Lung (tissue), 12 donors: ENCODE data around the gene RARA. TPM values are rescaled to one million over a fixed set of nuclear protein-coding genes. Genes with fewer than 3 reads are reported as not detected.
"Not testable (repeated sequence)": the region's sequence is repeated elsewhere in the genome, so short reads cannot be mapped to it uniquely, and the experiment has no call there.

Experiments
- ATAC-seq: fragments of 200-7000 bp; cut with Tn5 transposase; one replicate; pipeline ENCODE4 v1.9.1; 2020; ENCODE audit warnings: moderate number of reproducible peaks; ENCODE audit not compliant: insufficient read depth, low FRiP score
- DNase-seq, 3 donors: peaks; one replicate each; pipeline ENCODE4 v3.0.0-alpha.2; 2013 to 2017
- H3K27ac ChIP-seq, 2 donors: one replicate each; pipeline ENCODE4 v1.5.1; 2013; ENCODE audit warnings: mild to moderate bottlenecking in 2 of 2, moderate library complexity in 2 of 2, control low read depth in 1 of 2, inconsistent platforms in 1 of 2, low read depth in 1 of 2, low read length in 1 of 2
- H3K27me3 ChIP-seq, 3 donors: one replicate each; pipeline ENCODE4 v1.5.1; 2013; ENCODE audit warnings: low read length in 2 of 3; ENCODE audit not compliant: control insufficient read depth in 3 of 3, insufficient read depth in 3 of 3
- H3K36me3 ChIP-seq, 4 donors: one replicate each; pipeline ENCODE4 v1.5.1; 2013; ENCODE audit warnings: low read length in 4 of 4, mild to moderate bottlenecking in 1 of 4, moderate library complexity in 1 of 4; ENCODE audit not compliant: control insufficient read depth in 4 of 4, insufficient read depth in 4 of 4
- H3K4me1 ChIP-seq, 5 donors: one replicate each; pipeline ENCODE4 v1.5.1; 2013; ENCODE audit warnings: low read length in 5 of 5, mild to moderate bottlenecking in 2 of 5, moderate library complexity in 1 of 5; ENCODE audit not compliant: control insufficient read depth in 5 of 5, insufficient read depth in 5 of 5
- H3K4me3 ChIP-seq: one replicate; pipeline ENCODE4 v1.5.1; 2013; ENCODE audit warnings: mild to moderate bottlenecking, control low read depth, moderate library complexity
- H3K9ac ChIP-seq, 2 donors: one replicate each; pipeline ENCODE4 v1.5.1; 2013; ENCODE audit warnings: low read length in 2 of 2, control low read depth in 1 of 2; ENCODE audit not compliant: insufficient read depth in 1 of 2
- H3K9me3 ChIP-seq, 4 donors: one replicate each; pipeline ENCODE4 v1.5.1; 2013; ENCODE audit warnings: low read length in 3 of 4, mild to moderate bottlenecking in 1 of 4, moderate library complexity in 1 of 4; ENCODE audit not compliant: control insufficient read depth in 4 of 4, insufficient read depth in 3 of 4
- CTCF ChIP-seq: IDR thresholded peaks from 2 replicates; pipeline ENCODE4 v1.5.1; 2012; ENCODE audit warnings: mild to moderate bottlenecking; ENCODE audit errors: control extremely low read depth, extremely low read depth
- WGBS, 2 donors: extraction: QIAGEN DNeasy Blood & Tissue Kit; methylation state at CpG; one replicate each; pipeline ENCODE4 v1.1.7; 2013; 5-methylcytosine and 5-hydroxymethylcytosine counted together
- polyA plus RNA-seq, 2 donors: library from polyadenylated mRNA; stranded (reverse); fragments of 200-250 nt; gene quantifications; one replicate each; pipeline ENCODE4 v1.2.1, GENCODE V29; 2013
- total RNA-seq, 2 donors: library from RNA; depleted of rRNA in 1 of 2; stranded (reverse); fragments of >200 nt in 1 of 2; gene quantifications; one replicate each; pipeline ENCODE4 v1.2.1, GENCODE V29; 2014 to 2021
- donor health status: control.
- donor health status: control.
- donor health status: Bipolar disorder and iron deficiency.
- donor health status: healthy.
- donor health status: DM: yes; HTN: yes; CAD: no.

RARA gene
- total and polyA plus RNA-seq, 4 donors, result 36.4 to 75.3 (median 50.8) TPM

- H3K9me3 ChIP-seq, result no peaks in the 10 kb centered on the region
- DNase-seq (no peak), ATAC-seq (no peak)
- no peak overlapping the region for H3K27ac ChIP-seq
- no peak overlapping the region for H3K9ac ChIP-seq
- 85 to 87% methylated on average over 5 of the region's 5 CpGs for WGBS, 2 donors
- H3K4me3 ChIP-seq, result no peak overlapping the region
- TF ChIP-seq CTCF, result no peak
- H3K27me3 ChIP-seq, result no peaks in the 10 kb centered on the region
- peaks cover 0 to 8% (median 0%) of the 10 kb centered on the region in 5 donors for H3K4me1 ChIP-seq
- H3K36me3 ChIP-seq, result peaks cover 0 to 6% (median 3%) of the 10 kb centered on the region in 4 donors
Observed at GRCh38 chr17:40295488-40296436, 13.2 kb upstream of the RARA start.

- Histone ChIP-seq H3K27me3 (no peaks in the 10 kb centered on the region), H3K9me3 (no peaks in the 10 kb centered on the region), H3K4me3 (no peak overlapping the region), H3K4me1 (peaks cover 0 to 8% (median 0%) of the 10 kb centered on the region in 5 donors), H3K9ac (no peak overlapping the region), H3K27ac (no peak overlapping the region), H3K36me3 (peaks cover 0 to 4% (median under 1%) of the 10 kb centered on the region in 4 donors)
- TF ChIP-seq CTCF, result no peak
- ATAC-seq (no peak), DNase-seq (no peak)
- 89 to 92% methylated on average over 2 of the region's 2 CpGs for WGBS, 2 donors
Observed at GRCh38 chr17:40297511-40297910, 11.5 kb upstream of the RARA start.

GRCh38 chr17:40298726-40299125 lies 10.3 kb upstream of the RARA start:
- H3K36me3 ChIP-seq, result peaks cover 0 to 4% (median under 1%) of the 10 kb centered on the region in 4 donors
- ATAC-seq (no peak), DNase-seq (no peak)
- H3K27me3 ChIP-seq, result no peaks in the 10 kb centered on the region
- H3K27ac ChIP-seq, result no peak overlapping the region
- H3K9me3 ChIP-seq, result no peaks in the 10 kb centered on the region
- peaks cover 2 to 12% (median 7%) of the 10 kb centered on the region in 5 donors for H3K4me1 ChIP-seq
- no peak overlapping the region for H3K4me3 ChIP-seq
- no peak overlapping the region for H3K9ac ChIP-seq
- no peak for TF ChIP-seq CTCF
- 50 to 64% methylated on average over 3 of the region's 3 CpGs for WGBS, 2 donors

- H3K27ac ChIP-seq, H3K9ac ChIP-seq, ATAC-seq, H3K4me3 ChIP-seq, H3K36me3 ChIP-seq, H3K9me3 ChIP-seq, DNase-seq, H3K27me3 ChIP-seq: not testable (repeated sequence)
- WGBS, 2 donors, result 89 to 95% methylated on average over 7 of the region's 7 CpGs
- peaks cover 2 to 17% (median 8%) of the 10 kb centered on the region in 5 donors for H3K4me1 ChIP-seq
Observed at GRCh38 chr17:40299159-40299757, 9.7 kb upstream of the RARA start.
